Hepatocyte (in vitro differentiated cells): Measurements from ENCODE around the gene PGLYRP4.

Experiments used
- CTCF ChIP-seq: fragments of 200-600 bp; sonication (generic); IDR thresholded peaks from 2 replicates; pipeline ENCODE4 v1.5.1; 2016; ENCODE audit warnings: antibody characterized with exemption, mild to moderate bottlenecking; ENCODE audit not compliant: poor library complexity
- EZH2 ChIP-seq: fragments of 200-600 bp; sonication (generic); IDR thresholded peaks from 2 replicates; pipeline ENCODE4 v1.6.1; 2016; ENCODE audit warnings: antibody characterized with exemption, mild to moderate bottlenecking, borderline replicate concordance

GRCh38 chr1:153312570-153313186, 36.0 kb downstream of the PGLYRP4 start, which contains the start of gene PGLYRP3:
- TF ChIP-seq CTCF (no peak), EZH2 (no peak)
